Stimulated activated CD4-positive, alpha-beta T cell treated with anti-CD3 and anti-CD28 coated beads, TNF-alpha, amount 100 ng/mL, for 48 hours (primary cell): ENCODE results near the gene NDFIP1.

ENCODE experiments used
- DNase-seq, 3 donors: peaks; one replicate each; pipeline ENCODE4 v3.0.0-alpha.2; 2020; ENCODE audit warnings: low read depth in 3 of 3

NDFIP1 gene

GRCh38 chr5:142119051-142119625 is 10.6 kb downstream of the NDFIP1 start:
- DNase-seq, result no peak

GRCh38 chr5:142120247-142120935 is 11.8 kb downstream of the NDFIP1 start:
- DNase-seq, result no peak

GRCh38 chr5:142122121-142122520 is 13.5 kb downstream of the NDFIP1 start:
- DNase-seq, result no peak

- no peak for DNase-seq
Measured at GRCh38 chr5:142125378-142125777, 16.8 kb downstream of the NDFIP1 start.

GRCh38 chr5:142125963-142126362 is 17.4 kb downstream of the NDFIP1 start:
- DNase-seq, result no peak

GRCh38 chr5:142128675-142129208 is 20.2 kb downstream of the NDFIP1 start:
- no peak for DNase-seq

- DNase-seq, result no peak
Measured at GRCh38 chr5:142129446-142130066, 21.0 kb downstream of the NDFIP1 start.

GRCh38 chr5:142131394-142131793 is 22.8 kb downstream of the NDFIP1 start:
- no peak for DNase-seq

- no peak for DNase-seq
Measured at GRCh38 chr5:142132916-142133315, 24.3 kb downstream of the NDFIP1 start.

- DNase-seq, result no peak
Measured at GRCh38 chr5:142133330-142134206, 25.0 kb downstream of the NDFIP1 start.

GRCh38 chr5:142134331-142135010 is 25.9 kb downstream of the NDFIP1 start:
- no peak for DNase-seq

GRCh38 chr5:142141463-142141862 is 32.9 kb downstream of the NDFIP1 start:
- no peak for DNase-seq

GRCh38 chr5:142143878-142144277 is 35.3 kb downstream of the NDFIP1 start:
- no peak for DNase-seq

GRCh38 chr5:142145106-142145900 is 36.7 kb downstream of the NDFIP1 start:
- peak; percentile 17 to 65 (median 17) for DNase-seq

GRCh38 chr5:142149363-142149762 is 40.8 kb downstream of the NDFIP1 start:
- no peak for DNase-seq

- no peak for DNase-seq
Measured at GRCh38 chr5:142150431-142150830, 41.9 kb downstream of the NDFIP1 start.

- peak; percentile 15 to 52 (median 32) for DNase-seq
Measured at GRCh38 chr5:142151436-142152383, 43.1 kb downstream of the NDFIP1 start.

- DNase-seq, result no peak
Measured at GRCh38 chr5:142152384-142152732, 43.8 kb downstream of the NDFIP1 start.

- DNase-seq, result no peak
Measured at GRCh38 chr5:142153674-142154448, 45.3 kb downstream of the NDFIP1 start.
